ENCODE results near the gene CTSC. TPM values are rescaled to one million over a fixed set of nuclear protein-coding genes. Genes with fewer than 3 reads are reported as not detected.

CTSC gene
- polyA plus RNA-seq, 1 of the 3 experiments (the other 2 are of a cell fraction), result 104 TPM

DNA sequence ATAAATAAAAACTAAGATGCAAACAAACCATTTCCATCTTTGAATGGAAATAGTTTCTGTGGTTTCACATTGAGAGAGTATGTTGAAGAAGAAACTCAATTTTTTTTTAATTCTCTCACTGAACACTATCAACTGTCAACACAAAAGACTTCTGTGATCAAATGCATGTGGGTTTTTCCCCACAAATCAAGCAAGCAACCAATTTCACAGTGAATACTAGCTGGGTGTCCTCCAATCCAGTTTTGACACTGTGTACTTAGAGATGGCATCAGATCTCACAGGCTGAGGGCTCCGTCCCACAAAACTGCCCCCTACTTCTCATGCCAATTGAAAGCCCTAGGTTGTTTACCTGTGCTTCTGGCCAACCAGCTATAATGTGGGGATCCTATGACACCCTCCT, 34.5 kb downstream of the CTSC start:
- H3K4me1 ChIP-seq (ENCODE audit: control insufficient read depth in 1 of 2, insufficient read depth in 2 of 2, low read depth in 1 of 2, low read length in 1 of 2), result no peaks in the 10 kb centered on the region
- H3K4me3 ChIP-seq (ENCODE audit: low read depth in 2 of 2, low read length in 1 of 2), result no peak overlapping the region
- H3K27ac ChIP-seq (ENCODE audit: low read depth in 2 of 2, low read length in 1 of 2), result no peak overlapping the region
- ChIA-PET POLR2A (no interaction called here), CTCF (no interaction called here)
- H4K20me1 ChIP-seq (ENCODE audit: insufficient read depth), result no peaks in the 10 kb centered on the region
- no peaks in the 10 kb centered on the region for H3F3A ChIP-seq (replicated peaks; ENCODE audit: insufficient read depth)
- no peaks in the 10 kb centered on the region for H3K79me2 ChIP-seq (ENCODE audit: insufficient read depth)
- no peak overlapping the region for H2AFZ ChIP-seq (ENCODE audit: low read depth)
- WGBS (ENCODE audit: low lambda C conversion rate), result 90% methylated on average over 1 of the region's 1 CpG
- H3K27me3 ChIP-seq (ENCODE audit: insufficient read depth), result no peaks in the 10 kb centered on the region
- H3K4me2 ChIP-seq, result no peak overlapping the region
- peaks cover 0 to 8% of the 10 kb centered on the region in 2 experiments for H3K36me3 ChIP-seq (replicated peaks in 1 of 2; ENCODE audit: control insufficient read depth in 1 of 2, insufficient read depth in 2 of 2, low read length in 1 of 2)
- TF ChIP-seq GATA2 (CRISPR knock-in tag; IDR thresholded peaks at IDR 0.05) (no peak), MEF2A (IDR thresholded peaks at IDR 0.05; ENCODE audit: borderline replicate concordance, low read depth) (no peak), RXRA (IDR thresholded peaks at IDR 0.05; ENCODE audit: borderline replicate concordance, low read depth) (no peak), NFIC (IDR thresholded peaks at IDR 0.05; ENCODE audit: borderline replicate concordance) (no peak), MXI1 (IDR thresholded peaks at IDR 0.05; ENCODE audit: low read depth, low read length) (no peak), CHD2 (IDR thresholded peaks at IDR 0.05; ENCODE audit: low read length, partially characterized antibody) (no peak), TAF1 (IDR thresholded peaks at IDR 0.05; ENCODE audit: borderline replicate concordance, low read depth, low read length) (no peak), EP300 (IDR thresholded peaks at IDR 0.05; ENCODE audit: borderline replicate concordance in 1 of 2, low read depth in 1 of 2, low read length in 1 of 2) (no peak)
- TF ChIP-seq, protein P1, sequence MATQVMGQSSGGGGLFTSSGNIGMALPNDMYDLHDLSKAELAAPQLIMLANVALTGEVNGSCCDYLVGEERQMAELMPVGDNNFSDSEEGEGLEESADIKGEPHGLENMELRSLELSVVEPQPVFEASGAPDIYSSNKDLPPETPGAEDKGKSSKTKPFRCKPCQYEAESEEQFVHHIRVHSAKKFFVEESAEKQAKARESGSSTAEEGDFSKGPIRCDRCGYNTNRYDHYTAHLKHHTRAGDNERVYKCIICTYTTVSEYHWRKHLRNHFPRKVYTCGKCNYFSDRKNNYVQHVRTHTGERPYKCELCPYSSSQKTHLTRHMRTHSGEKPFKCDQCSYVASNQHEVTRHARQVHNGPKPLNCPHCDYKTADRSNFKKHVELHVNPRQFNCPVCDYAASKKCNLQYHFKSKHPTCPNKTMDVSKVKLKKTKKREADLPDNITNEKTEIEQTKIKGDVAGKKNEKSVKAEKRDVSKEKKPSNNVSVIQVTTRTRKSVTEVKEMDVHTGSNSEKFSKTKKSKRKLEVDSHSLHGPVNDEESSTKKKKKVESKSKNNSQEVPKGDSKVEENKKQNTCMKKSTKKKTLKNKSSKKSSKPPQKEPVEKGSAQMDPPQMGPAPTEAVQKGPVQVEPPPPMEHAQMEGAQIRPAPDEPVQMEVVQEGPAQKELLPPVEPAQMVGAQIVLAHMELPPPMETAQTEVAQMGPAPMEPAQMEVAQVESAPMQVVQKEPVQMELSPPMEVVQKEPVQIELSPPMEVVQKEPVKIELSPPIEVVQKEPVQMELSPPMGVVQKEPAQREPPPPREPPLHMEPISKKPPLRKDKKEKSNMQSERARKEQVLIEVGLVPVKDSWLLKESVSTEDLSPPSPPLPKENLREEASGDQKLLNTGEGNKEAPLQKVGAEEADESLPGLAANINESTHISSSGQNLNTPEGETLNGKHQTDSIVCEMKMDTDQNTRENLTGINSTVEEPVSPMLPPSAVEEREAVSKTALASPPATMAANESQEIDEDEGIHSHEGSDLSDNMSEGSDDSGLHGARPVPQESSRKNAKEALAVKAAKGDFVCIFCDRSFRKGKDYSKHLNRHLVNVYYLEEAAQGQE (IDR thresholded peaks at IDR 0.05; ENCODE audit: low read depth, low read length), result no peak
- TF ChIP-seq, protein P2, sequence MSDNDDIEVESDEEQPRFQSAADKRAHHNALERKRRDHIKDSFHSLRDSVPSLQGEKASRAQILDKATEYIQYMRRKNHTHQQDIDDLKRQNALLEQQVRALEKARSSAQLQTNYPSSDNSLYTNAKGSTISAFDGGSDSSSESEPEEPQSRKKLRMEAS (IDR thresholded peaks at IDR 0.05; ENCODE audit: low read depth), result no peak
- no peaks in the 10 kb centered on the region for H3K9me2 ChIP-seq
- H3K9me3 ChIP-seq, result no peaks in the 10 kb centered on the region
- no peak for DNase-seq
- H3K9ac ChIP-seq, result no peak overlapping the region

DNA sequence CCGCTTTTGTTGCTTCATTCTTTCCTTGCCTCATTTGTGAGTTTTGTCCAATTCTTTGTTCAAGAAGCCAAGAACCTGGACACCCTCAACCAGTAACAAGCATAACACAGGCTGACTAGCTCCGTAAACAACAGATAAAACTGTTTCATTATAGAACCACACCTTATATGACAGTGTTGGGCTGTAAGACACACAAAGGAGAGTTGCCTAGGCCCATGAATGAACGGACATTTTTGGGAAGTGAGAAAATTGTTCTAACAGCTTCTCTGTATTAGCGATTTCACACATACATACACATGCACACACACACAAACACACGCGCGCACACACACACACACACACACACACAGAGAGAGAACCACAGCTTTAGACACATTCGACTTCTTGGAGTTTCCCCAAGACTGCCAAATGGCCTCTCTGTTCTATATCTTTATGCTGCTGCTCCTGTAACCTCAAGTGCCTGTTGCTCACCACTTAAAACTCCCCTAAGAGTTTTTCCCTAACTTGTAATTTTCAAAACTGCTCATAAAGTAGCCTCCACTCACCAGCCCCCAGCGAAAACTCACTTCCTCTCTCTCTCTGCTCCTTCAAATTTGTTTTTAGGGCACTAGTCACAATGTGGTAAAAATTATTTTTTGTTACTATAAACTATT, 35.9 kb downstream of the CTSC start:
- Histone ChIP-seq H3K79me2 (ENCODE audit: insufficient read depth) (no peaks in the 10 kb centered on the region), H3F3A (replicated peaks; ENCODE audit: insufficient read depth) (no peaks in the 10 kb centered on the region), H3K4me3 (ENCODE audit: low read depth in 2 of 2, low read length in 1 of 2) (no peak overlapping the region), H3K27me3 (ENCODE audit: insufficient read depth) (no peaks in the 10 kb centered on the region), H3K4me1 (ENCODE audit: control insufficient read depth in 1 of 2, insufficient read depth in 2 of 2, low read depth in 1 of 2, low read length in 1 of 2) (peaks cover 0 to 3% of the 10 kb centered on the region in 2 experiments; a peak in 1 of 4 replicates), H3K9me2 (no peaks in the 10 kb centered on the region), H3K27ac (ENCODE audit: low read depth in 2 of 2, low read length in 1 of 2) (no peak overlapping the region), H3K9ac (no peak overlapping the region), H2AFZ (ENCODE audit: low read depth) (no peak overlapping the region), H3K4me2 (no peak overlapping the region), H4K20me1 (ENCODE audit: insufficient read depth) (no peaks in the 10 kb centered on the region), H3K36me3 (replicated peaks in 1 of 2; ENCODE audit: control insufficient read depth in 1 of 2, insufficient read depth in 2 of 2, low read length in 1 of 2) (peaks cover 0 to 8% of the 10 kb centered on the region in 2 experiments), H3K9me3 (no peaks in the 10 kb centered on the region)
- CTCF ChIA-PET, result no interaction called here
- TF ChIP-seq TCF12 (IDR thresholded peaks at IDR 0.05), result no peak
- TF ChIP-seq, protein P3, sequence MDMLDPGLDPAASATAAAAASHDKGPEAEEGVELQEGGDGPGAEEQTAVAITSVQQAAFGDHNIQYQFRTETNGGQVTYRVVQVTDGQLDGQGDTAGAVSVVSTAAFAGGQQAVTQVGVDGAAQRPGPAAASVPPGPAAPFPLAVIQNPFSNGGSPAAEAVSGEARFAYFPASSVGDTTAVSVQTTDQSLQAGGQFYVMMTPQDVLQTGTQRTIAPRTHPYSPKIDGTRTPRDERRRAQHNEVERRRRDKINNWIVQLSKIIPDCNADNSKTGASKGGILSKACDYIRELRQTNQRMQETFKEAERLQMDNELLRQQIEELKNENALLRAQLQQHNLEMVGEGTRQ (IDR thresholded peaks at IDR 0.05; ENCODE audit: borderline replicate concordance, low read depth, low read length), result no peak
- no peak for TF ChIP-seq RFX5 (IDR thresholded peaks at IDR 0.05; ENCODE audit: low read length)
- TF ChIP-seq RXRA (IDR thresholded peaks at IDR 0.05; ENCODE audit: borderline replicate concordance, low read depth), result no peak
- no peak for TF ChIP-seq JUND (IDR thresholded peaks at IDR 0.05)
- TF ChIP-seq NRF1 (IDR thresholded peaks at IDR 0.05; ENCODE audit: low read depth, low read length), result no peak
- no peak for TF ChIP-seq GATA2 (CRISPR knock-in tag; IDR thresholded peaks at IDR 0.05)
- no peak for TF ChIP-seq SMC3 (IDR thresholded peaks at IDR 0.05; ENCODE audit: low read depth, low read length)
- TF ChIP-seq GABPA (IDR thresholded peaks at IDR 0.05; ENCODE audit: low read depth), result no peak
- no peak for TF ChIP-seq SIN3A (IDR thresholded peaks at IDR 0.05; ENCODE audit: borderline replicate concordance, low read depth, low read length)
- TF ChIP-seq, protein P4, sequence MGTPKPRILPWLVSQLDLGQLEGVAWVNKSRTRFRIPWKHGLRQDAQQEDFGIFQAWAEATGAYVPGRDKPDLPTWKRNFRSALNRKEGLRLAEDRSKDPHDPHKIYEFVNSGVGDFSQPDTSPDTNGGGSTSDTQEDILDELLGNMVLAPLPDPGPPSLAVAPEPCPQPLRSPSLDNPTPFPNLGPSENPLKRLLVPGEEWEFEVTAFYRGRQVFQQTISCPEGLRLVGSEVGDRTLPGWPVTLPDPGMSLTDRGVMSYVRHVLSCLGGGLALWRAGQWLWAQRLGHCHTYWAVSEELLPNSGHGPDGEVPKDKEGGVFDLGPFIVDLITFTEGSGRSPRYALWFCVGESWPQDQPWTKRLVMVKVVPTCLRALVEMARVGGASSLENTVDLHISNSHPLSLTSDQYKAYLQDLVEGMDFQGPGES (IDR thresholded peaks at IDR 0.05; ENCODE audit: low read depth, low read length), result no peak
- no peak for TF ChIP-seq RAD21 (IDR thresholded peaks at IDR 0.05; ENCODE audit: low read length)
- no peak for TF ChIP-seq FOXM1 (IDR thresholded peaks at IDR 0.05; ENCODE audit: low read depth)
- no peak for TF ChIP-seq ELF1 (IDR thresholded peaks at IDR 0.05)
- DNase-seq, result no peak
- WGBS (ENCODE audit: low lambda C conversion rate), result 77% methylated on average over 9 of the region's 9 CpGs
- POLR2A ChIA-PET, result no interaction called here
